Ovary (tissue), 9 donors: ENCODE results near the gene GPR55. TPM values are rescaled to one million over a fixed set of nuclear protein-coding genes. Genes with fewer than 3 reads are reported as not detected.
A peak's percentile ranks its signal among the peaks of the same experiment; 100 is the strongest.

ENCODE experiments used
- DNase-seq, 5 donors: peaks; one replicate each; pipeline ENCODE4 v3.0.0-alpha.2; 2019 to 2020
- H3K27ac ChIP-seq, 2 donors: fragments of 200-600 bp; one replicate each; pipeline versions ENCODE4 v1.5.1 to v1.8.0; 2019 to 2022
- H3K27me3 ChIP-seq: fragments of 200-600 bp; one replicate; pipeline ENCODE4 v1.8.0; 2022
- H3K36me3 ChIP-seq: fragments of 200-600 bp; sonication (generic); one replicate; pipeline ENCODE4 v1.5.1; 2019
- H3K4me1 ChIP-seq: one replicate; pipeline ENCODE4 v1.8.1; 2013; ENCODE audit warnings: mild to moderate bottlenecking, moderate library complexity; ENCODE audit not compliant: insufficient read depth
- H3K4me3 ChIP-seq: fragments of 200-600 bp; sonication (generic); one replicate; pipeline ENCODE4 v1.5.1; 2017
- H3K9me3 ChIP-seq, 2 donors: fragments of 200-600 bp in 1 of 2; sonication (generic) in 1 of 2; one replicate each; pipeline versions ENCODE4 v1.5.1 to v1.8.1; 2013 to 2019; ENCODE audit warnings: mild to moderate bottlenecking in 1 of 2, moderate library complexity in 1 of 2
- CTCF ChIP-seq, 3 donors: fragments of 450-650 bp in 2 of 3; fragments of 200-600 bp in 1 of 3; IDR thresholded peaks; one replicate each; pipeline versions ENCODE4 v1.5.1 to v1.8.0; 2016 to 2022; ENCODE audit warnings: antibody characterized with exemption in 3 of 3, mild to moderate bottlenecking in 1 of 3
- EP300 ChIP-seq: sonication (generic); formaldehyde crosslinking; IDR thresholded peaks from one replicate; pipeline ENCODE4 v1.6.1; 2017; ENCODE audit warnings: antibody characterized with exemption
- POLR2A ChIP-seq: fragments of 450-650 bp; IDR thresholded peaks from one replicate; pipeline ENCODE4 v1.6.1; 2017; ENCODE audit warnings: antibody characterized with exemption, mild to moderate bottlenecking, moderate library complexity
- WGBS, 3 donors: extraction: QIAGEN DNeasy Blood & Tissue Kit in 1 of 3; methylation state at CpG; one replicate each; pipeline versions ENCODE4 v1.1.5 to v1.1.7; 2013 to 2017; 5-methylcytosine and 5-hydroxymethylcytosine counted together
- intact Hi-C, 4 donors: fragments of 100-400 bp; cut with DNase I; formaldehyde crosslinking; loops; one replicate each; pipeline versions ENCODE4 v1.11.0 to v1.15.1; 2022 to 2023
- polyA plus RNA-seq, 2 donors: library from polyadenylated mRNA; stranded (reverse); fragments of 200-250 nt in 1 of 2; fragments of 350-450 nt in 1 of 2; fragmentation: Illumina TruSeq in 1 of 2; extraction: RNeasy Lipid Tissue Mini Kit (QIAGEN cat#74804) in 1 of 2; gene quantifications; one replicate each; pipeline ENCODE4 v1.2.3, GENCODE V29; 2013 to 2014
- total RNA-seq, 7 donors: library from RNA; depleted of rRNA in 2 of 7; stranded (reverse); fragments of >200 nt in 2 of 7; fragmentation: NEBNext Ultra II Directional in 3 of 7; extraction: Animal tissue kit (Norgen Biotek cat#: 25700) in 3 of 7; gene quantifications; one replicate each; pipeline versions ENCODE4 v1.1.0 to v1.2.4, GENCODE V29; 2016 to 2023
- donor health status: DM: no; HTN: no; CAD: no; lungs with moderate emphysema.
- donor health status: DM: no; HTN: no; CAD: no.
- donor health status: Bipolar disorder and iron deficiency.
- donor health status: DM: yes; HTN: yes; CAD: no.
- donor health status: DM: no; HTN: no; CAD: no.
- donor health status: DM: yes; HTN: yes; CAD: no.

The GPR55 gene
- total and polyA plus RNA-seq, 9 donors = 0.05 to 0.20 (median 0.14) TPM; not detected in 5

- peak in 1 of 5 donors; percentile 2 for DNase-seq
- Histone ChIP-seq H3K9me3 (no peaks in the 10 kb centered on the region), H3K27me3 (no peaks in the 10 kb centered on the region), H3K4me1 (no peaks in the 10 kb centered on the region), H3K36me3 (no peaks in the 10 kb centered on the region), H3K4me3 (no peak overlapping the region), H3K27ac (no peak overlapping the region)
- WGBS, 3 donors = 75 to 77% (median 77%) methylated on average over 19 of the region's 19 CpGs
- intact Hi-C loops = no loop called here
- TF ChIP-seq POLR2A = no peak
- no peak for TF ChIP-seq EP300
Measured at GRCh38 chr2:230893841-230894781, 30.9 kb downstream of the GPR55 start.

- Histone ChIP-seq H3K4me1 (no peaks in the 10 kb centered on the region), H3K9me3 (no peaks in the 10 kb centered on the region), H3K4me3 (no peak overlapping the region), H3K27ac (no peak overlapping the region), H3K36me3 (no peaks in the 10 kb centered on the region), H3K27me3 (no peaks in the 10 kb centered on the region)
- no peak for TF ChIP-seq EP300
- TF ChIP-seq CTCF (IDR thresholded peaks at IDR 0.05) = no peak
- no peak for TF ChIP-seq POLR2A
- no peak for DNase-seq
- intact Hi-C loops = no loop called here
- WGBS, 3 donors = 52 to 63% (median 62%) methylated on average over 6 of the region's 6 CpGs
Measured at GRCh38 chr2:230893338-230893737, 31.7 kb downstream of the GPR55 start.

- intact Hi-C loops = no loop called here
- Histone ChIP-seq H3K36me3 (no peaks in the 10 kb centered on the region), H3K4me3 (no peak overlapping the region), H3K4me1 (no peaks in the 10 kb centered on the region), H3K27ac (no peak overlapping the region), H3K27me3 (no peaks in the 10 kb centered on the region), H3K9me3 (no peaks in the 10 kb centered on the region)
- no peak for DNase-seq
- TF ChIP-seq EP300 = no peak
- 43 to 54% (median 49%) methylated on average over 6 of the region's 6 CpGs for WGBS, 3 donors
Measured at GRCh38 chr2:230891509-230891908, 33.5 kb downstream of the GPR55 start.

GRCh38 chr2:230891064-230891463 is 34.0 kb downstream of the GPR55 start:
- H3K4me1 ChIP-seq = no peaks in the 10 kb centered on the region
- 7 to 15% (median 14%) methylated on average over 5 of the region's 5 CpGs for WGBS, 3 donors
- no peak overlapping the region for H3K27ac ChIP-seq
- H3K36me3 ChIP-seq = no peaks in the 10 kb centered on the region
- H3K27me3 ChIP-seq = no peaks in the 10 kb centered on the region
- no peak for DNase-seq
- H3K9me3 ChIP-seq = no peaks in the 10 kb centered on the region
- intact Hi-C loops = no loop called here
- no peak overlapping the region for H3K4me3 ChIP-seq
- TF ChIP-seq CTCF (IDR thresholded peaks at IDR 0.05) (no peak), EP300 (no peak), POLR2A (no peak)

- H3K36me3 ChIP-seq = no peaks in the 10 kb centered on the region
- no peaks in the 10 kb centered on the region for H3K27me3 ChIP-seq
- H3K4me1 ChIP-seq = no peaks in the 10 kb centered on the region
- no peak for DNase-seq
- TF ChIP-seq POLR2A = no peak
- TF ChIP-seq CTCF (IDR thresholded peaks at IDR 0.05) = no peak
- TF ChIP-seq EP300 = no peak
- H3K4me3 ChIP-seq = no peak overlapping the region
- 83 to 87% (median 86%) methylated on average over 4 of the region's 4 CpGs for WGBS, 3 donors
- no peak overlapping the region for H3K27ac ChIP-seq
- intact Hi-C loops = no loop called here
- H3K9me3 ChIP-seq = no peaks in the 10 kb centered on the region
Measured at GRCh38 chr2:230890646-230891045, 34.4 kb downstream of the GPR55 start.
